NCI-H82 treated with DMSO at 0.1 percent for 48 hours (cell line): ENCODE measurements around the gene TLE4.
"Not testable (repeated sequence)": the region's sequence is repeated elsewhere in the genome, so short reads cannot be mapped to it uniquely, and the experiment has no call there.

Source experiments
- DNase-seq: peaks from one replicate; lab custom pipeline; 2025; ENCODE audit not compliant: unreplicated experiment; lab: John Stamatoyannopoulos, UW

TLE4 gene

DNA sequence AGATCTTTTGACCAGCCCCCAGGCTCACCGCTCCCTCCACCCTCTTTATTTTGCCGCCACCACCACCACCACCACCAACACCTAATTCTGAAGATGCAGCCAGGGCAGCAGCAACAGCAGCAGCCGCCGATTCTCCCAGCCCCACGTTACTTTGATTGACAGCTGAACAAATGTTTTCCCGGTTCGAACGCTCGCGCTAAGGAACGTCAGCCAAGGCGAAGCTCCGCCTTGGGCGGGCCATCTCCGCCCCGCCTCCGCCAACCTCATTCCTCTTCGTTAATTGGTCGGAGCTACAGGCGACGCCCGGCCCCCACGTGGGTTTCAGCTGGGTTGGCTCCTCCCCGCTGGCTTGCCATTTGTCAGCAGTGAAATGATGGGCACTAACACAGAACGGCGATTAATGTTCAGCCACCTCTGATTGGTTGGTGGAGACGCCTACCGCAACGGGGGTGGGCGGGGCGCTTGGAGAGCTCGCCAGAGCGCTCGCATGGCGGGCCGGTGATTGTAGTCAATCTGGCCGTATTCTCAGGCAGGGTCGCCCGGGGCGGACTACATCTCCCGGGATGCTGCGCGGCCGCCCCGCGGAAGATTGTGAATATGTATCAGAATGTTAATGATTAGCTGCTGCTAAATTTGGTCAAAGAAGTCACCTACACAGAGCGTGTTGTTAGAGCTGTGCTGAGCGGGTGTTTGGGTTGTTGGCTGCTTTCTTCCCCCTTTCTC is at the start of gene TLE4:
TSS of gene TLE4 (plus strand) at position 657 of the 723 bp plus-strand sequence. CDS start 826 bp downstream, outside the sequence.
- DNase-seq = peak; percentile 99

GRCh38 chr9:79522793-79523192 is 49.0 kb upstream of the TLE4 start:
- no peak for DNase-seq

DNA sequence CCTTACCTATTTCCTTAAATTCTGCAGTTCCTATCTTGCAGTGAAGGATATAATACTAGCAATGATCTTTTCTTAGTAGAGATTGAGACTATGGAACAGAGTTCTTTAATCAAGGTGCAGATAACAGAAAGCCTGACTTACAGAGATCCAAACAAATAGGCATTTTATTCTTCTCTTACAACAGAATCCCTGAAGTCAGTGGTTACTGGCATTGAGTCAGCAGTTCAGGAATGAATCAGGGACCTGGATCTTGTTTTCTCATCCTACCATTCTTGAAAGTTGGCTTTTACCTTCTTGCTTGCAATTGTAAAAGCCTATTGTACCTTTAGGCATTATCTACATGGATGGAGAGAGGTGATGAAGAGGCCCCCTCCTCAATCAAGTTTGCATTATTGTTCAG is 47.5 kb upstream of the TLE4 start:
- DNase-seq = no peak

DNA sequence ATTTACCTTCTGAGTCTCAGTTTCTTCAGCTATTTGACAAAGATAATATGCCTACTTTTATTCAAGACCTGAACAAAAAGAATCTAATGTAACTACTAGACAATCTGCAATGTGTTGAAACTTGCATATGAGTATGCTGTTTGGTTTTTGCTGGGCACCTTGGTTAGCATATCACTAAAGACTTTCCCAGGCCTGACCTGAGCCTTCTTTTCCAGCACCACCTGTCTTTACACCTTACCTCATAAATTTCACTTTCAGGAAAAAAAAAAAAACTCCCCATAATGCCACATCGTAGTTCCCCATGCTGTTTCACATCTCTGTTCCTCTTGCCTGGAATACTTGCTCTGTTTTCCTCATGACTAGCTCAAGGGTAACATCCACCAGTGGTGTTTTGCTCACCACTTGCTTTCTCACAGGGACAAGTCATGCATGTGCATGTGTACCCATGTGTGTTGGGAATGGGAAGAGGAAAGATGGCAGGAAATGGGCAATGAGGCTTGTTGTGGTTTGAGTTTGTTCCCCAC is 45.6 kb upstream of the TLE4 start:
- no peak for DNase-seq

GRCh38 chr9:79535534-79535933 is 36.2 kb upstream of the TLE4 start:
- no peak for DNase-seq

GRCh38 chr9:79537838-79538237 is 33.9 kb upstream of the TLE4 start:
- DNase-seq = no peak

- DNase-seq = no peak
These were observed 28.8 kb upstream of the TLE4 start for GRCh38 chr9:79542735-79543620.

GRCh38 chr9:79544375-79544774 is 27.4 kb upstream of the TLE4 start:
- not testable (repeated sequence) for DNase-seq

GRCh38 chr9:79551586-79551985 is 20.2 kb upstream of the TLE4 start:
- DNase-seq = no peak

DNA sequence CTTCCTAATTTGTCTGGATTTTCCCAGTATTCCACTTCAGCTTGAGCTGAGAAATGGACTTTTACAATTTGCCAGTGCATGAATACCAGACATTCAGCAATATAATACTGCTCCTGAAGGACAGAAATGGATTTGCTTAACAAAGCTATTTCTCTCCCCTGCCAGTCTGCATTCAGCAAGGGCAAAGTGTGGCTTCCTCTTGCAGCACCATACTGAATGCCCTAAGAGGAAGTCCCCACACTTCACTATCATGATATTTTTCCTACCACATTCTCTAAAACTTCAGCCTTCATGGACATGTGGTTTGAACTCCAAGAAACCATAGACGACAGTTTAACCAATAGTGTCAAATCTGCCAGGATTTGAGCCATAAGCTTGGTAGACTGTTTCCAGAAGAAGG is 19.8 kb upstream of the TLE4 start:
- DNase-seq = no peak

DNA sequence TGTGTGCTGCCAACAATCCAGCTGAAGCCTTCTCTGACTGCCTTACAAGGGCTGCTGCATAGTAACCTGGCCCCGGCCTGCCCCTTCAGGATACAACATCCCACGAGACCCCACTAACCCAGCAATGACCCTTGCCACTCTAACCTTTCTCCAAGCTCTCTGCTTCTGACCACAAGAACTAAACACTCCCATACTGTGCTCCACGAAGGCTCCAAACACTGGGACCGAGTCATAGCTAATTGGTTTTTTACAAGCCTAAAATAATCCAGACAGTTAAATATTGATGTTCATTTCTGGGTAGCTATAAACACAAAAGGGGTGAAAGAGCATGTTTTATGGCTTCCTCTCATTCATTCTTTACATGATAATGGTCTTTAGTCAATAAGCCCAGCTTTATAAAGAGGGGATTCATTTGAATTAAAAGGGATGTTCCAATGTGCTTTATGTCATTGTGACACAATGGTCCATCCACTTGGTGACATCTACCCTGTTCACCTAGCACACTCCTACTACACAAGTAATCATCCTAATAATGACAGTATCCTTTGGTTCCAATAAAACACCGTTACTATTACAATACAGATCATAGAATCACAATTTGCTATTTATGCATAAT is 16.2 kb upstream of the TLE4 start:
- DNase-seq = no peak

DNA sequence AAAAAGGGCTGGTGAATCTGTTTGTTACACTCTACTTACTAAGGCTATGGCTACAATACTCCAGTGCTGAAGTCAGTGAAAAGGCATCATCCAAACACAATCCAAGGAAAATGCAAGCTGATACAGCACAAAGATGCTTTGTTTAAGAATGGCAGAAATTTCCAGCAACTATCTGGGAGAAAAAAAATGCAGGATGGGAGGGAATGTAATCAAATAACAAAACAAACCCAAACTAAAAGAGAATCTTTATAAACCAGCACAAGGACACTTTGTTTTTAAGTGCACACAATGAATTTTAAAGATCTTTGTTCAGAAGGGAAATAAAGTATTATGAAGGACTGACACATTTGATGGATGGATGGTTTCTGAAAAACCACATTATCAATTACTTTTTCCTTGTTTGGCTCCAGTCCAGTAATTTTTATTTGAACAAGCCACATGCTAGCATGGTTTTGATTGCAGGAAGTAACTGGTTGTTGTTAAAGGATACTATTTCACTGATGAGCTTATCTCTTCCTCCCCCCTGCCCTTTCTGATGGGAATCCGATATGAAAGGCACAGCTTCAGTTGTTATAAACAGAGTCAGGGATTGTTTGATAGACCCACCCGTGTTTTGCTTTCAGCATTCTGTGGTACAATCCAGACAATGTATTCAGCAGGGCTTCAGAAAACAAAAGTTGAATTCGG is 12.1 kb upstream of the TLE4 start:
- DNase-seq = no peak

GRCh38 chr9:79562749-79563386 is 8.9 kb upstream of the TLE4 start:
- DNase-seq = no peak

- no peak for DNase-seq
These were observed 7.7 kb upstream of the TLE4 start for GRCh38 chr9:79564105-79564504.

- DNase-seq = no peak
These were observed 6.5 kb upstream of the TLE4 start for GRCh38 chr9:79565245-79565644.

DNA sequence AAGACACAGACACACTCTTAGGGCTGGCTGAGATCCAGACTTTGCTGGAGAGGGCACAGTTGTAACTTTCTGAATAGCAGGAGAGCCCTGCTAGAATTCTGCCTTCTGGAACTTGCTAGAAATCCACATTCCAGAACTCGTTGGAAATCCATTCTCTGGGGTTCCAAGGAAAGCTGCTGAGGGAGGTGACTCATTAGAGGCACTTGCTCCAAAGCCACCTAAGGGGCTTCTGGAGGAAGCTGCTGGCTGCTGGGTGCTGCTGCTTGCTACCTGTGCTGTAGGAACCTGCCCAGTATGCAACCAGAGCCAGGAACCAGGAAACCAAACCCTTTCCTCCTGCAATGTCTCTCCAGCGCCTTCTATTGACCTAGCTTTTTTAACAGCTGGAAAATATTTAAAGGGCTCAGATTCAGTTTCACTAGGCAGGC is 4.1 kb upstream of the TLE4 start:
- DNase-seq = no peak

DNA sequence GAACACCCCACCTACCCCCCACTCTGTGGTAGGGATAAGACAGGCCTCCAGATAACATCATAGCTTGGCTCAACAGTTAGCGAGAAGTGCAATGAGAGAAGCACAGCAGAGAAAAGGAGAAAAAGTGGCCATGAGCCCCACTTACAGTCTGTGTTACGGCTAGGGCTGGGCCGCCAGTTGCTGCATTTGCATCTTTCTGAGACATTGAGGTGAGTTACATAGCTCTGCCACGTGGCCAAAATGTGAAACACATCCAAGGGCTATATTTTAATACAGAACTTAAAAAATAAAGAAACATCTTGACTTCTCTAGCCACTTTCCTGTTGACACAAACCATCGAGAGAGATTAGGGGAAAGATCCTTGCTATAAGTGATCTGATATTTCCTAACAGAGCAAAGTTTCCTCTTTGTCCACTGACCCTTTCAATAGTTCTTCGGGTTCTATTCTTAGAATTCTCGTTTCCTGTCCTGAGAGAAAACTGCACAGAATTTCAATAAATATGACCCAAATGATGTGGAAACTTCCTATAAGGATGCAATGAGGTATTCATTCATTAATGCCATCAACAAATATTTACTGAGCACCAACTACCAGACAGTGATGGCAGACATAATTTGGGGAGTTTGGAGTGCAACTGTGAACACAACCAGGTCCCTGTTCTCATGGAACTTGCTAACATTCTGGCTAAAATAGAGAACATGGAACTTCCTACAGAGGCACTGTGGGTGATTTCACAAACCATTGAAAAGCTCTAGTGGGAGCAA is 3.2 kb upstream of the TLE4 start:
- no peak for DNase-seq

- no peak for DNase-seq
These were observed 1.8 kb upstream of the TLE4 start for GRCh38 chr9:79569814-79570447.
